ENCODE measurements around the gene ODC1. TPM values are rescaled to one million over a fixed set of nuclear protein-coding genes. Genes with fewer than 3 reads are reported as not detected.

Gene ODC1
- total and polyA plus RNA-seq, 2 donors (not counting 3 experiments of a cell fraction or from before 2014, with no cell fraction given) = 109 to 132 TPM

DNA sequence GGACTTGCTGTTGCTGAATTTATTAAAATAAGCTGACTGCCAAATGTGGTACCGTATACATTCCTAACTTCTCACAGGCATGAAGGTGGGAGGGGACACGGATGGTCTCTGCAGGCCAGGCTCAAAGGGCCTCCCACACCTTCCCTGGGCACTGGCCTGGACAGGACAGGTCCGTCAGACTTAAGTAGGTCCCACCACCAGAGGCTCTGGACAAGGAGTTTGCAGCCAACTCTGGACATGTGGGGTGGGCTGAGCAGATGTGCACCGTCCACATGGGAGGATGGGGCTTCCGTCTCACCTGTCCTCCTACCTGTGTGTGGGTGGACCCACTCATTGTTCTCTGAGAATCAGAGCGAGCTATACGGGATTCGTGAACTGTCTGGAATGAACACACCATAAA, 8.2 kb downstream of the ODC1 start:
- ChIA-PET POLR2A (no interaction called here), CTCF (interaction anchor here (1.2 to 10.5 kb wide), 4 partner anchors 220 to 368 kb away, joined by 5 to 565 read pairs (median 24); no protein-coding TSS in a partner anchor)
- no peak for FAIRE-seq
- no peaks in the 10 kb centered on the region for H4K20me1 ChIP-seq (replicated peaks; ENCODE audit: control insufficient read depth, extremely low read depth, insufficient read depth, low read length)
- intact Hi-C loops (cut with micrococcal nuclease) (loop anchor here (5.0 kb wide), 1 partner anchor 628 kb away; no protein-coding TSS in a partner anchor), dilution Hi-C loops (cut with MboI; ENCODE audit: extremely low pct_ligation_motif_present, low sequenced_read_pairs) (no loop called here)
- no peaks in the 10 kb centered on the region for H3K27me3 ChIP-seq (ENCODE audit: control insufficient read depth in 2 of 2, insufficient read depth in 2 of 2, low read length in 2 of 2)
- no peak overlapping the region for H3K4me2 ChIP-seq (ENCODE audit: insufficient read depth, low read length)
- H2AFZ ChIP-seq (ENCODE audit: low read depth, low read length) = no peak overlapping the region
- H3K4me3 ChIP-seq (replicated peaks in 1 of 3; ENCODE audit: insufficient read depth in 1 of 3, low read depth in 1 of 3, low read length in 3 of 3) = no peak overlapping the region
- H3K9ac ChIP-seq (replicated peaks; ENCODE audit: extremely low read depth, insufficient read depth, low read length) = no peak overlapping the region
- H3K79me2 ChIP-seq (ENCODE audit: control insufficient read depth, insufficient read depth, low read length) = peaks cover 11% of the 10 kb centered on the region
- no peak overlapping the region for H3K27ac ChIP-seq (ENCODE audit: insufficient read depth, low read depth, low read length)
- BruUV-seq (replicated peaks) = no TSS peak
- no peaks in the 10 kb centered on the region for H3K9me3 ChIP-seq (replicated peaks; ENCODE audit: control insufficient read depth, insufficient read depth, low read length)
- no peaks in the 10 kb centered on the region for H3K9me1 ChIP-seq (replicated peaks; ENCODE audit: control insufficient read depth, extremely low read depth, insufficient read depth, low read length)
- no peak for DNase-seq (ENCODE audit: low read depth, low spot score)
- peaks cover 23 to 28% of the 10 kb centered on the region in 2 experiments for H3K36me3 ChIP-seq (ENCODE audit: control insufficient read depth in 2 of 2, extremely low read depth in 1 of 2, insufficient read depth in 2 of 2, low read length in 2 of 2)
- TF ChIP-seq EZH2 (IDR thresholded peaks at IDR 0.05; ENCODE audit: borderline replicate concordance, low read depth, low read length, severe bottlenecking) (no peak), MYC (IDR thresholded peaks at IDR 0.05; ENCODE audit: low read depth, low read length) (no peak), JUN (IDR thresholded peaks at IDR 0.05; ENCODE audit: borderline replicate concordance, insufficient read depth, insufficient read length, low read depth) (no peak), POLR2A (IDR thresholded peaks at IDR 0.05; ENCODE audit: low read depth, low read length) (no peak), POLR2AphosphoS5 (IDR thresholded peaks at IDR 0.05; ENCODE audit: insufficient read depth, low read depth, low read length) (no peak), FOS (IDR thresholded peaks at IDR 0.05; ENCODE audit: borderline replicate concordance, insufficient read depth, low read length) (no peak), GATA2 (IDR thresholded peaks at IDR 0.05; ENCODE audit: insufficient read depth, insufficient read length, low read depth, low read length) (no peak)
- TF ChIP-seq, protein P1, sequence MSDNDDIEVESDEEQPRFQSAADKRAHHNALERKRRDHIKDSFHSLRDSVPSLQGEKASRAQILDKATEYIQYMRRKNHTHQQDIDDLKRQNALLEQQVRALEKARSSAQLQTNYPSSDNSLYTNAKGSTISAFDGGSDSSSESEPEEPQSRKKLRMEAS (IDR thresholded peaks at IDR 0.05; ENCODE audit: insufficient read depth, insufficient read length) = no peak
- TF ChIP-seq, protein P2, sequence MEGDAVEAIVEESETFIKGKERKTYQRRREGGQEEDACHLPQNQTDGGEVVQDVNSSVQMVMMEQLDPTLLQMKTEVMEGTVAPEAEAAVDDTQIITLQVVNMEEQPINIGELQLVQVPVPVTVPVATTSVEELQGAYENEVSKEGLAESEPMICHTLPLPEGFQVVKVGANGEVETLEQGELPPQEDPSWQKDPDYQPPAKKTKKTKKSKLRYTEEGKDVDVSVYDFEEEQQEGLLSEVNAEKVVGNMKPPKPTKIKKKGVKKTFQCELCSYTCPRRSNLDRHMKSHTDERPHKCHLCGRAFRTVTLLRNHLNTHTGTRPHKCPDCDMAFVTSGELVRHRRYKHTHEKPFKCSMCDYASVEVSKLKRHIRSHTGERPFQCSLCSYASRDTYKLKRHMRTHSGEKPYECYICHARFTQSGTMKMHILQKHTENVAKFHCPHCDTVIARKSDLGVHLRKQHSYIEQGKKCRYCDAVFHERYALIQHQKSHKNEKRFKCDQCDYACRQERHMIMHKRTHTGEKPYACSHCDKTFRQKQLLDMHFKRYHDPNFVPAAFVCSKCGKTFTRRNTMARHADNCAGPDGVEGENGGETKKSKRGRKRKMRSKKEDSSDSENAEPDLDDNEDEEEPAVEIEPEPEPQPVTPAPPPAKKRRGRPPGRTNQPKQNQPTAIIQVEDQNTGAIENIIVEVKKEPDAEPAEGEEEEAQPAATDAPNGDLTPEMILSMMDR (IDR thresholded peaks at IDR 0.05; ENCODE audit: extremely low read depth in 1 of 2, insufficient read depth in 1 of 2, low read depth in 1 of 2, low read length in 2 of 2) = no peak
- peaks cover 3% of the 10 kb centered on the region for H3K4me1 ChIP-seq (ENCODE audit: control insufficient read depth, extremely low read depth, insufficient read depth, low read length)
